ENCODE data around the gene PIK3CD. TPM values are rescaled to one million over a fixed set of nuclear protein-coding genes. Genes with fewer than 3 reads are reported as not detected.

PIK3CD gene
- total and polyA plus RNA-seq, 2 of the 8 experiments (the other 6 are each of a cell fraction or from before 2014, with no cell fraction given) = 20.6 to 24.1 TPM

DNA sequence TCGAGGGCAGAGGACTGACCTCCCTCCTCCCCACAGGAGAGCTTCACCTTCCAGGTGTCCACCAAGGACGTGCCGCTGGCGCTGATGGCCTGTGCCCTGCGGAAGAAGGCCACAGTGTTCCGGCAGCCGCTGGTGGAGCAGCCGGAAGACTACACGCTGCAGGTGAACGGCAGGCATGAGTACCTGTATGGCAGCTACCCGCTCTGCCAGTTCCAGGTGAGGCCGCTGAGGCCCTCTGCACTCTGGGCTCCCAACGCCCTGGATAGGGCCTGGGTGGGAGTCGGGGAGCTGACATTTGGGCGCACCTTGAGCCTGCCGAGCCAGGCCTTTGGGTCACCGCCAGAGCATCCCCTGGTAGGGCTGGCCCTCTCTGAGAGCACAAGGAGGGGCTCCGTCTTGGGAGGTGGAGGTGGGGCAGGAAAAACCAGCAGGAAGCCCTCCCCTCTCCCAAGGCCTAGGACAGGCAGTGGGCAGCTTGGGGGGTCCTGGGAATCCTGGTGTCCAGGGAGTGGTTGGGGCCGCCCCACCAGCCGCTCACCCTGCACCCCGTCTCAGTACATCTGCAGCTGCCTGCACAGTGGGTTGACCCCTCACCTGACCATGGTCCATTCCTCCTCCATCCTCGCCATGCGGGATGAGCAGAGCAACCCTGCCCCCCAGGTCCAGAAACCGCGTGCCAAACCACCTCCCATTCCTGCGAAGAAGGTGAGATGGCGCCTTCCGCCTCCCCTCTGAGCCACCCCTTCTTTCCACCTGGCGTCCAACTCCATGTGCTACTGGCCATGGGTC is 65.1 kb downstream of the PIK3CD start (continued):
- TF ChIP-seq SIX5 (IDR thresholded peaks at IDR 0.05; ENCODE audit: low read depth, low read length) = no peak
- no peak for TF ChIP-seq EGR1 (IDR thresholded peaks at IDR 0.05; ENCODE audit: borderline replicate concordance, low read depth, low read length)
- no peak for TF ChIP-seq GTF2F1 (IDR thresholded peaks at IDR 0.05; ENCODE audit: borderline replicate concordance, low read depth, low read length)
- no peak for TF ChIP-seq POLR2AphosphoS5 (IDR thresholded peaks at IDR 0.05; ENCODE audit: low read depth, low read length)
- TF ChIP-seq, protein P1, sequence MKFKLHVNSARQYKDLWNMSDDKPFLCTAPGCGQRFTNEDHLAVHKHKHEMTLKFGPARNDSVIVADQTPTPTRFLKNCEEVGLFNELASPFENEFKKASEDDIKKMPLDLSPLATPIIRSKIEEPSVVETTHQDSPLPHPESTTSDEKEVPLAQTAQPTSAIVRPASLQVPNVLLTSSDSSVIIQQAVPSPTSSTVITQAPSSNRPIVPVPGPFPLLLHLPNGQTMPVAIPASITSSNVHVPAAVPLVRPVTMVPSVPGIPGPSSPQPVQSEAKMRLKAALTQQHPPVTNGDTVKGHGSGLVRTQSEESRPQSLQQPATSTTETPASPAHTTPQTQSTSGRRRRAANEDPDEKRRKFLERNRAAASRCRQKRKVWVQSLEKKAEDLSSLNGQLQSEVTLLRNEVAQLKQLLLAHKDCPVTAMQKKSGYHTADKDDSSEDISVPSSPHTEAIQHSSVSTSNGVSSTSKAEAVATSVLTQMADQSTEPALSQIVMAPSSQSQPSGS (IDR thresholded peaks at IDR 0.05; ENCODE audit: low read length) = no peak
- no peak for TF ChIP-seq ZNF274 (IDR thresholded peaks at IDR 0.05; ENCODE audit: borderline replicate concordance, extremely low read depth, low read length)
- TF ChIP-seq BCL11A (IDR thresholded peaks at IDR 0.05; ENCODE audit: low read depth in 2 of 2, low read length in 2 of 2) = no peak
- no peak for TF ChIP-seq TEAD4 (IDR thresholded peaks at IDR 0.05; ENCODE audit: low read depth, low read length)

Data from H1 (cell line).